ENCODE results near the gene ZNF280D.
"Not testable (repeated sequence)": the region's sequence is repeated elsewhere in the genome, so short reads cannot be mapped to it uniquely, and the experiment has no call there.

ZNF280D gene

DNA sequence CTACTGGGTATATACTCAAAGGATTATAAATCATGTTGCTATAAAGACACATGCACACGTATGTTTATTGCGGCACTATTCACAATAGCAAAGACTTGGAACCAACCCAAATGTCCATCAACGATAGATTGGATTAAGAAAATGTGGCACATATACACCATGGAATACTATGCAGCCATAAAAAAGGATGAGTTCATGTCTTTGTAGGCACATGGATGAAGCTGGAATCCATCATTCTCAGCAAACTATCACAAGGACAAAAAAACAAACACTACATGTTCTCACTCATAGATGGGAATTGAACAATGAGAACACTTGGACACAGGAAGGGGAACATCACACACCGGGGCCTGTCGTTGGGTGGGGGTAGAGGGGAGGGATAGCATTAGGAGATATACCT lies 23.8 kb downstream of the ZNF280D start:
- not testable (repeated sequence) for DNase-seq

DNA sequence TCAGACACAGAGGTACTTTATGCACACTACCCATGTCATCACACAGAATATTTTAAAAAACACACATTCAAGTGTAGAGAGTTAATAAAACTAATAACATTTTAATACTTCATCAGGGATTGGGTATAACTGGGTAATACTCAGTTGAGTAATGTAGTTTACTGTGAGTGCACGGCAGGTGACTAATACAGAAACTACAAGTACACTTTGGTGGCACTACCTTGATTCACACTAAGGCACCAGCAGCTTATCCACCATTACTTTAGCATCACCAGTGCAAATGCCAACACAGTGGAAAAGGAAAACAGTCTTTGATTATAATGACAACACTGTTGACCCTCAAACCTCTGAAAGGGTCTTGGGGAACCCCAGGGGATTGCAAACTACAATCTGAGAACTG lies 33.6 kb downstream of the ZNF280D start:
- DNase-seq = no peak

DNA sequence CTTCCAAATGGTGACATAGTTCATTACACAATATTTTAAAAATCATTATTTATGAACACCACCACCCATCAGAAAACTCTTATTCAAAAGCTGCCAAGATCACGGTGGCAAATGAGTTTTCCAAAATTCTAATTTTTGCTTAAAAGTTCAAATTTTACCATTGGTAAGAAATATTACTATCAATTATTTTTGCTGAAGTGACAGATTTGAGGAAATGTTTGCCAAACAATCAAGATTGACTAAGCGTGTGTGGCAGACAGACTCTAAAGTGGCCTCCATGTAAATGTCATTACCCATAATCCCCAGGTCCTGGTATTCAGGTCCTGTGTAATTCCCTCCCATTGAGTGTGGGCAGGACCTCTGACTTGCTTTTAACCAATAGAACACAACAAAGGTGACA lies 35.0 kb downstream of the ZNF280D start:
- DNase-seq = no peak

DNA sequence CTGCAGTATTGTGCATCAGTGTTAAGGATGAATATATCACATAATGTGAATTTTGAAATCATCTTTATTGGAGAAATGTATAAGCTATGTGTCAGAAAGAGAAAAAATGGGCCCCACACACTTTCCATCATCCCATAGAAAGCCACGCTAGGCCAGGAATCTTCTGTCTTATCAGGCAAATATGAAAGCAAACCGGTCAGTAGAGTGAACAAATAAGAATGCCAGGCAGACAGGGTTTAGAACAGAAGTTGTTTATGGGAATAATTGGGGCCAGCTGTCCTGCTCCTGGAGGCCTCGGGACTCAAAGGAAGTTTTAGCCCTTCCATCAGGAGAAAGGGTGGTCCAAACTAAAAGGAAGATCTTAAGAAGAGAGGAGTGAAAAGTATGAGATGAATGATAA lies 39.5 kb downstream of the ZNF280D start:
- DNase-seq = no peak

DNA sequence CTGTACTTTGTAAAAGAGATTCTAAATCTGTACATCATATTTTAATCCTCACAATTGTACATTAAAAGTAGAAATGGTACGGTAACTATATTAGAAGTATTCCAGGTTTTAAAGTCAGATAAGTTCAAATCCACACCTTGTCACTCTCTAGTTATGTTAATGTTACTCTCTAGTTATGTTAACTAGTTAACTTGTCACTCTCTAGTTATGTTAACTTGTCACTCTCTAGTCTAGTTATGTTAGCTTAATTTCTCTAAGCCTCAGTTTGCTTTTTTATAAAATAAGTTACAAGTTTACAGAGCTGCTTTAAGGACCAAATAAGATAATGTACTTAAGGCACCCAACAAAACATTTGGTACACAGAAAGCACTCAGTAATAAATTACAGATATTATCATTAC lies 42.6 kb downstream of the ZNF280D start:
- DNase-seq = no peak

DNA sequence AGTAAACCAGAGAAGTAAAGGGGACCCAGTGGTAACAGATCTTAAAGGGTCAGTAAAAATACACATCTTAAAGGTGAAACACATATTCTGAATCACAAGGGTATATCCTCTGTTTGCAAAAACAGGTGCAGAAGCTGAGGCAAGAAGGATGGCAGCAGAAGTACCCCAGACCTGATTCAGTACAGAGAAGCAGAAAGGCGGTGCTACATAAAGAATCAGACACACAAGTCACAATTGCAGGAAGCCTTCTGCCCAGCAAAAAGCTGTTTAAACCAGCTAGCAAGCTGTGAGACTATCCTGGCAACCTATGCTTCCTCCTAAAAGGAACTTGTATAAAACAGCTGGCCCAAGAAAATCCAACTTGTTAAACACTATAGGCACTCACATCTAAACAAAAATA lies 49.4 kb downstream of the ZNF280D start:
- no peak for DNase-seq

DNA sequence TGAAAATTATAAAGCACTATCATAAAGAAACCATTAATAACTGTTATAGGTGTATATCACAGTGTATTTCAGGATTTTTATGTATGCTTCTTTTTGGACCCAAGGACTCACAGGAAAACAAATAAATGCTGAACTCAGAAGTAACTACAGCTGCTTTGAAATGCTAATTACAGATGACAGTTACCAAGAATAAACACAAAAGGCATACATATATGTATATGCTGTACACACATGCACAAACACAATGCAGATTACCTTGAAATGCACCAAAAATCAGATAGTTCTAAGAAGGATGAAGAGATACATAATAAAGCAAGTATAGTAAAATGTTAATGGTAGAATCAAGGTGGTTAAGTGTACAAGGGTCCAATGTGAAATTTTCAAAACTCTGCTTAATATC lies 52.2 kb downstream of the ZNF280D start:
- no peak for DNase-seq

DNA sequence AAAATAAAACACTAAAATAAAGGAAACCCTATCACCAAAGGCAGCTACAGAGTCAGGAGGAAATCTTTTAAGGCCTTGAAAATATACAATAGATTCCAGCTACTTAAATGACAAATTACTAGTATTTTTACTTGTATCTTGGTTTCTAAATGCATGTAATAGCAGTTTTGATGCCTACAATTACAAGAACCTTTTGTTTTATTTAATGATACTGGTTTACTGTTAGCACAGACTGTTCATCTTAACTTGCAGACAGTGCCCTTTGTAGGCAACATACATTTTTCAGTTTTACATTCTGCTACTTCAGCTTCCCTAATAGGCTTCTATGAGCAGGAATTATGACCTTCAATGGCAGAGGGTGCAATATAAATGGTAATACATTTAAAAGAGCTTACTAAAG lies 54.1 kb downstream of the ZNF280D start:
- DNase-seq = no peak

DNA sequence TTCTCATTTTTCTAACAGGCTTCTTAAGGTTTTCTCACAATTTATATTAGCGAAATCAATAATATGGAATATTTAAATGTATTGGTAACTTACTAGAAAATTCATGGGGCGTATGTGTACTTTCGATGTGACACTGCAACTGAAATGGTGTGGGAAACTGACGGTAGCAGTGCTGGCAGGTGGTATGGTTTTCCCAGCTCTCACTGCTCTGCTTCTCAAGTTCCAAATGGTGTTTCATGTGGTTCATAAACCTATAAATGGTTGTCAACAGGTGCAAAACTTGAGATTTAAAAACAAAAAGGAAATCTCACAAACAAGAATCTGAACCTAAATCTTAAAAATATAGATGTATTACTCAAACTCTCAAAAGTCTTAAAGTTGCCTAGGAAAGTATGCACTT lies 54.7 kb downstream of the ZNF280D start:
- no peak for DNase-seq

DNA sequence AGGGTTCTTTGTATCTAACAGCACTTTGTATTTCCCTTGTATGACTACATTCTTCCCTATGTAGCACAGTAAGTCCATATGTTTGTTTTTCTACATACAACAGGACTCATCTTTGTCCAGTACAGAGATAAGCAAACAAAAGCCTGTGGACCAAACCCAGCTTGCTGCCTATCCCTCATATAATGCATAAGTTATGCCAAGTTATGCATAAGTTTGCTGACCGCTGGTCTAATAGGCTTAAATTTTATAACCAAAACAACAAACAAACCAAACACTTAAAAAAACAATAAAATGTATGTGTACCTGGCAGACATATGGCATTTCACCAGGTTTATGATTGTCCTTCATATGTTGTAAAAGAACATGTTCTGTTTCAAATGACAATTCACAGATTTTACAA lies 56.0 kb downstream of the ZNF280D start:
- DNase-seq = no peak

DNA sequence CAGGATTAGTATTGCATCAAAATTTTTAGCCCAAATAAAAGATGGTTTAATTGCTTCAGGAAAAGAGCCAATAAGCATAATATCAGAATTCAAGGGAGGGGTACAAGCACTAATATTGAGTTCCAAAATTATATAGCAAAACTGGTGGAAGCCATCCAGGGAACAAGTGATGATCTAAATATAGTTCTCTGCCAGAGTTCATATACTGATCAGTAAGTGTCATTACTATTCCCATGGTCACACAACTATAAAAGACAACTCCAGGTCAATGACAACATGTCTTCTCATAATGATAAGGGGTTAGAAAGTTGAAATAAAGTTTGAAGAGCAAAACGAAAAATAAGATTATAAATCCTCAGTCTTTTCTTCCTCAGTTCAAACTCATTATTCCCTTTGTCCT lies 57.4 kb downstream of the ZNF280D start:
- DNase-seq = no peak

DNA sequence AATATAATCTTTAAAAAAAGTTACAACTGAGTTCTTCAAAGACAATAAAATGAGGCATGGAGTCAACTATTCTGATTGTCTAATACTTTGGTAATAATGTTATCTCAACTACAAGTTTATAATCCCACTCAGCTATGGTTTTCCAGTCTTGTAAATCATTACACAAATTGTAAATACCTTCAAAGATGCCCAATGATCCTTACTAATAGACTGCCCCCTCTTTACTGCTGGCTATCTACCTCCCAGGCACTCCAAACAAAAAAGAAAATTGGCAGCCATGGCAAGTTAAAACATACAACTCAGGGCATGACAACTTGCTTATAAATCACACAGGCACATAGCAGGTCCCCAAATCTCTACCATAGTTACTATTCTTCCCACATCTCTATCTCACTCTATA lies 58.5 kb downstream of the ZNF280D start:
- DNase-seq = no peak

DNA sequence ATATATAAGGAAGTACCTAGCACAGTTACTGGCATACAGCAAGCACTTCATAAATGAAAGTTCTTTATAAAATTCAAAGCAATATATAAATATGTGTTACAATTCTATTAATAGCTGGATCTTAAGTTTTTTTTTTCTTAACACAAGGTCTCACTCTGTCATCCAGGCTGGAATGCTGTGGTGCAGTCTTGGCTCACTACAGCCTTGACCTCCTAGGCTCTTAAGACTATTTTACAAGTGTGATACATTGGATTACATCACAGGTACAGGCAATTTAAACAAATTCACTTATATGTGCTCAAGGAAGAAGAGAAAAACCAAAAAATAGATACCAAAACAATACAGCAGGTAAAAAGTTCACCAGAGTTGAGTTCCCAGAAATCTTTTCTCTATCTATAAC lies 60.6 kb downstream of the ZNF280D start:
- DNase-seq = no peak

DNA sequence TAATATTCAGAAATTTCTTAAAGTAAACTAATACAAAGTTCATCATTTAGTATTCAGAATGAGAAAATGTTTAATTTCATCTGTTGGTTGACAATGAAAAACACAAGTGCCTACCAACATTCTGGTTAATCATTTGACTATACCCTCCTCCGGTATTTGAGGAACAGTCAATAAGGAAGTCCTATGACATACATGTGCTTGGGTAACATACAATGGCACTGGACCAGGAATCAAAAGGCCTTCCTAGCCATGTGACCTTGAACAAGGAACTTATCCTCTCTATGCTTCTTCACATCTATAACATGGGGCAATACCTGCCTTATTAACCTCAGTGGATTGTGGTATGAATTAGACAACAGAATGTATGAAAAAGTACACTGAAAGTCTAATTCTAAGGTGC lies 65.8 kb downstream of the ZNF280D start:
- DNase-seq = no peak

DNA sequence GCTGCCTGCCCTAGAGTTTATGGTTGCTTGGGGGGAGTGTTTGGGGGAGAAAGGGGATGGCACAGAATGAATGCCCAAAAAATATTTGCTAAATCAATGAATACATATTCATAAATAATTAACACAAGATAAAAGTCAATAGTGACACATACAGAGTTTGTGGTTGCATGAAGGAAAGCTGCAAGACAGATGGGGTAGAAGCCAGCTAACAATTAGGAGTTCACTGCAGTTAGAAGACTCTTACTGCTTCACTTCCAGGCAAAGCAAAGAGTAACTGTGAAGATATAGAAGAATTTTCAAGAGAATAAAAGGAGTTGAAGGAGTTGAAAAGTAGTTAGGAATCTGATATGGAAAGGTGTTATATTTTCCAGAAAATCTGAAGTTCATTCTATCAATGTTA lies 72.4 kb downstream of the ZNF280D start:
- DNase-seq = no peak

DNA sequence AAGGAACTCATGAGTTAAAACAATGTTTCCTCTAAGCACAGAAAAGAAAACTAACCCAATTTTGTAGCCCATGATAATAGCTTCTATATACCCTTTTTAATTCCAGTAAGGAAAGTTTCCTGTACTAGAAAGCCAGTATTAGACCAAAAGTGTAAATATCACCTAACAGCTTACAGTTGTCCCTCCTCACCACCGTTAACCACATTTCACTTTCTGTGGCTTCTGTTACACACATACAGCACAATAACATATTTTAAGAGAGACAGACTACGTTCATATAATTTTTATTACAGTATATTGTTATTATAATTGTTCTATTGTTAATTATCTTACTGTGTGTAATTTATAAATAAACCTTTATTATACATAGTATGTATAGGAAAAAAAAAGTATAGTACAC lies 74.1 kb downstream of the ZNF280D start:
- DNase-seq = no peak

DNA sequence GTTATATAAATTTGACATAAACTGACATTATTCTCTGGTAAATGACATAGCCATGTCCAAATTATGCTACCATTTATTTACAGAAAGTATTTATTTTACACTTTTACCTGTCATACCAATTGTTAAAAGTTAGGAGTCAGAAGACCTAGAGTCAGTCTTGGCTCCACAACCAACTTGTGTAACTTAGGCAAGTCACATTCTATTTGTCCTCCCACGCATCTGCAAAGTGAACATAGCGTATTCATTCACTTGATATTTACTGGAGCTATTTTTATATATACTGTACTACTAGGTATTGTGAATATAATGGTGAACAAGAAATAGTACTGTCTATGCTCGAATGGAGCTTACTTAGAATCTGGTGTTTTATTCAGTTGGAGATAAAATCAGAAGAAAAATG lies 78.7 kb downstream of the ZNF280D start:
- DNase-seq = no peak

DNA sequence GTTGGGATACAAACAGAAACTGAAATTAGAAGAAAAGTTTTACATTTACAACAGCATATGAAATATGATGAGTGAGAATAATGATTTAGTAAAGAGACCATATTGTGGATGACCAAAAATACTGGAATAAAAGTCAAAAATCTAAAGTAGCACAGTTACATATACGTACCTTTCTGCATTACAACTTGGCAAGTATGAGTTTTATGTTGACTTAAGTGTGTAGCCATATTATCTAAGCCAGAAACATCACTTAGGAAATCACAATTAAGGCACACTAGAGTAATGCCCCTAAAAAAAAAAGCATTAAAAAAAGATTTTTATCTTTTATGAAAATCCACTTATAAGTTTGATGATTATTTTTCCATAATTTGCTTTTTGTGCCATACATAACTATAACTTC lies 79.1 kb downstream of the ZNF280D start:
- DNase-seq = no peak

DNA sequence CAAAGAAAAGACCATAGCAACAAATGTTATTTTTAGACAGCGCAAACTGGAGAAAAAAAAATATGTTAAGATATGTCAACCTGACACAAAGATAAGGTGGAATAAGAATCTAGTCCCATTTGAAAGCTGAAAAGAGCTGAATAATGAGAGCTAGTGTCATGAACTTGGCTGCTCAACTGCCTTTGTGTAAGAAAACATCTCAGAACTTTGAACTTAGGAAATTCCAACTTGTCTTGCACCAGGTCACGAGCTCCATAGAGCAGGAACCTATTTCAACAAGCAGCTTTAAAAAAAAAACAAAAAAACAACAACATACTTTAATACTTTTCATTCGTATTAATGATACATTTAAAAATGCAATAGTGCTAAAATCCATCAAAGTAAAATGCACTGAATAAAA lies 79.5 kb downstream of the ZNF280D start:
- DNase-seq = no peak

DNA sequence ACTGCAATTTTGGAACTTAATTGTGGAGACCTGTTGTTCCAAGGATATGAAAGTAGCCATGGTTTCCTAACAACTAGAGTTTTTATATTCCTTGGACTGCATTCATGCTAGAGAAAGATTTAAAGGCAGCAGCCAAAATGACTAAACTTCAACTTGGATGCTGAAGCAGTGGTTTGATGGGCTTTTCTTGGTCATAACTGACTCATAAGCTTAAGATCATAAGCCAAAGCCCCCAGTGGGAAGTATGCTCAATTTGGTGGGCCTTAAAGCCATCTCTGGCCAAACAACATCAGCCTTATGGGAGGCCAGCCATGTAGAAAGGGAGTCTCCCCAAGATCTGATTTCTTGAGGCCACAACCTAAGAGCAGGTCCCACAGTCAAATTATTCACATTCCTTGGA lies 80.2 kb downstream of the ZNF280D start:
- DNase-seq = no peak

DNA sequence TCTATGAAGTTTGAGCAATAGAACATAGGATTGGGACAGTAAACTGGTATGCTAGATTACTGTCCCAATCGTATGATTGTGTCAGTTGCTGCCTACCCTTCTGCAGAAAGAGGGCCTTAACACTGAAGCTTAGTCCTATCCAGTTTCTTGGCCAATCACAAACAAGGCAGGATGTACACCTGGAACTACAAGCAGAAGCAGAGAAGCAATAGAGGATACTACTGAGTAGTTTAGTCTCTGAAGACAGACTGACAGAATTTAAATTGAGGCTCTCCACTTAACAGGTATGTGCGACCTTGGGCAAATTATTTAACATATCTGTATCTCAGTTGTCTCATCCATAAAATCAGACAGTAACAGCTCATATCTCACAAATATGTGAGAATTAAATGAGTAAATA lies 85.0 kb downstream of the ZNF280D start:
- no peak for DNase-seq

DNA sequence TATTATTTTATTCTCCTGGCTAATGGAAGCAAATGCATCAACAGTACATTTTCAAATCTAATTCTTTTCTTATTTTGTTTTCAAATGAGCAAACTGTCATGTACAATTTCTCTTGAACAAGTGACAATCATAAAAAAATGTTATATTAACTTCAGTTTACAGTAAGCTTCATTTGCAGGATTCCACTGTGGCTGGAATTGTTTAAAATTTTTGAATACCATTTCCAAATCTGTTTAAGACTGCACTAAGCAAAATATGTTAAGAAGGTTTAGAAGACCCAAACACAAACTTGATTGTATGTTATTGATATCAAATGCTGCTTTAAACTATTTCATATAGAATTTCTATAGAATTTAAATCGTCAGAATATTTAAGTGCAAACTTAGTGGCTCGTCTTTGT lies 92.8 kb downstream of the ZNF280D start:
- no peak for DNase-seq

DNA sequence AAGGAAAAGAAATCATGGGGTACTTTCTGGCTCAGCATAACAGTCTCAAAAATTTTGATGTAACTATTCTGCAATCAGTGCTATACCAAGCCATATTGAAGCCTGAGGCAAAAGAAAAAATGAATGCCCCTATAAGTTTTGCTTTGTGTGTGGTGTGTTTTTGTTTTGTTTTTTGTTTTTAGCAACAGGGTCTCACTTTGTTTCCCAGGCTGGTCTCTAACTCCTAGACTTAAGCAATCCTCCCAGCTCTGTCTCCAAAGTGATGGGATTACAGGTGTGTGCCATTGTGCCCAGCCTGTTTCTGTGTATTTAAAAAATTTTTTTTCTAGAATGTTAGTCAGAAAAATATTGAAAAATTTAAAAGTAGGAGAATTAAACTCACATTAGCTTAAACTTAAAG lies 93.2 kb downstream of the ZNF280D start:
- DNase-seq = no peak

DNA sequence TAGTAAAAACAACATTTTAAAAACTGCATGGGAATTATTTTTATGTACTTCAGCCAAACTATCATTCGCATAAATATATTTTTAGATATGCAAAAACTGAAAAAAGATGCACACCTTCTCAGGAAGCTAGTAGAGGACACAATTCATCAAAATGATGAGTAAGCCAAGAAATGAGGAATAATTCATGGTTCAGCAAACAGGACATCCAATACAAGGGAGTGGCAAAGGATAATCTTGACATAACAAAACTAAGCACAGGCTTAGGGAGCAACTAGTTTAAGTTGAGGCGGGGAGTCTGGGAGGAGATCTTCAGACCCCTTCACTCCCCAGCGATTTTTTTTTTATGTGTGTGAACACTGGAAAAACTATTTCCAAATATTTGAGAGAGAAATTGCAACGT lies 93.7 kb downstream of the ZNF280D start:
- no peak for DNase-seq

DNA sequence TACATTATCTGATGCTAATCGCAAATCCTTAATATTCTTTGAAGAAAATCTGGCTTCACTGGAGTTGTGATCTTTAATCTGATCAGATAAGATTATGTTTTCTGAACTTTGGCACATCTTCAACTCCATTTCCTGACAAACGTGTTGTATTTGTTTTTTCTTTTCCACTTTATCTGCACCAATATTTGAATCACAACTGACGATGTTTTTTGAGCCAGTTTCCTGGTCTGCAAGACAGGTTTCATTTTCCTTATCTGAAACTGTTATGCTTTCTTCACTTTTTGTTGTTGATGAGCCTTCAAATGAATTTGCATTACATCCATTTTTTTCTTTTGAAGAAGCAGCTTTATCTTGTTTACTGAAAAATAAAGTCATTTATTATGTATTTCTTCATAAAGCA lies 101.5 kb downstream of the ZNF280D start:
- DNase-seq = no peak

DNA sequence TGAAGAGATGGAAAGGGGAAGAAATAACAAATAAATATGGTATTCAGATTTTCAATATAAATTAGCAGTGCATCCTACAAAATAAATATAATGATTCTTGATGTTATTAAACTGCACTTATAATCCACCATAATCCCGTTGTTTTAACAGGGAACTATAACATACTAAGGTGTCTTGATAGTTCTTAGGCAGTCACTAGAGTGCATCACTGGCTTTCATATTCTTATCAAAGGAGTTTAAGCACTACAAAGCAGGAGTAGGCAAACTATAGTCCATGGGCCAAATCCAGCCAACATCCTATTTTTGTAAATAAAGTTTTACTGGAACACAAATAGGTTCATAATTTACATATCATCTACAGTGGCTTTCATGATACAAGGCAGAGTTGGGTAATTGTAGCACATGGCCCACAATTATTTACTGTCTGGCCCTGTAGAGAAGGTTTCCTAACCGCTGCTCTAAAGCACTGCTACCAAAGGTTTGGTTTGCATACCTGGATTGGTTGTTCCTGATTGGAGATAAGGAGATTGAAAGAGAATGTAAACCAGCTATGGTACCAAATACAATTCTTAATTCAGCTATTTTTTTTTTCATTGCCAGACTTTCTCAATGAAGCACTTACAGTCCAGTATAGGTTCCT lies 104.3 kb downstream of the ZNF280D start:
- no peak for DNase-seq
